ENCODE results near the gene PGC. TPM values are rescaled to one million over a fixed set of nuclear protein-coding genes. Genes with fewer than 3 reads are reported as not detected.

Gene PGC
- polyA plus RNA-seq, 1 of the 3 experiments (the other 2 are of a cell fraction) = not detected

DNA sequence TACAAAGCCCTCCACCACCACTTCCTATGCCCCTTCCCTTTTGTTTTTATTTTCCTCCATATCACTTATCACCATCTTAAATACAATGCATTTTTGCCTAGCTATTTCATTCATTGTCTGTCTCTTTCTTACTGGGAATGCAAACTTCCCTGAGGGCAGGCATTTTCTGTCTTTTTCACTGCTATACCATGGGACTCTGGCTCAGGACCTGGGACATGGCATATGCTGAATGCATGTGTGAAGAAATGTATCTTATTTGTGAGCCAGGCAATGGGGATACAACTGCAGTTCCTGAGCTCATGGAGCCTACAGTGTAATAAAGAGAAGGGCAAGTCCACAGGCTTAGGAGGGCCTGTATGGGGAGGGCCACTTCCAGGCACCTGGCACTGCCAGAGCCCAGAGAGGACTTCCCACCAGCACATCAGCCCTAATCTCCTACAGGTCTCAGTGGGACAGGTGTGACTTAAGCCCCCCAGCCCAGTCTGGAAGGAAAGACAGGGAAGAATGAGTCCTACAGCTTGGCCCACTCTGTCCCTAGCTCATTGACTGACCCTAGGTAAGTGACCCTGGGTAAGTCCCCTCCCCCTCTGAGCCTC is 55.0 kb downstream of the PGC start:
- H3K79me2 ChIP-seq (ENCODE audit: insufficient read depth) = no peaks in the 10 kb centered on the region
- H2AFZ ChIP-seq (ENCODE audit: low read depth) = no peak overlapping the region
- H3K9me2 ChIP-seq = no peaks in the 10 kb centered on the region
- H3K9me3 ChIP-seq = no peaks in the 10 kb centered on the region
- ChIA-PET CTCF (interaction anchor here (0.6 to 19.4 kb wide), 7 partner anchors 7 to 322 kb away, joined by 3 to 504 read pairs (median 5); no protein-coding TSS in a partner anchor), POLR2A (no interaction called here)
- peaks cover 4 to 17% of the 10 kb centered on the region in 2 experiments; a peak in 3 of 4 replicates for H3K4me1 ChIP-seq (ENCODE audit: control insufficient read depth in 1 of 2, insufficient read depth in 2 of 2, low read depth in 1 of 2, low read length in 1 of 2)
- peaks cover 0 to 6% of the 10 kb centered on the region in 2 experiments for H3K36me3 ChIP-seq (replicated peaks in 1 of 2; ENCODE audit: control insufficient read depth in 1 of 2, insufficient read depth in 2 of 2, low read length in 1 of 2)
- H3F3A ChIP-seq (replicated peaks; ENCODE audit: insufficient read depth) = peaks cover 8% of the 10 kb centered on the region
- H3K4me2 ChIP-seq = no peak overlapping the region
- no peak overlapping the region for H3K27ac ChIP-seq (ENCODE audit: low read depth in 2 of 2, low read length in 1 of 2)
- no peak overlapping the region for H3K9ac ChIP-seq
- H3K27me3 ChIP-seq (ENCODE audit: insufficient read depth) = no peaks in the 10 kb centered on the region
- no peak overlapping the region for H3K4me3 ChIP-seq (ENCODE audit: low read depth in 2 of 2, low read length in 1 of 2)
- H4K20me1 ChIP-seq (ENCODE audit: insufficient read depth) = no peaks in the 10 kb centered on the region
- no peak for TF ChIP-seq YY1 (IDR thresholded peaks at IDR 0.05; ENCODE audit: low read depth)
- no peak for TF ChIP-seq FOXM1 (IDR thresholded peaks at IDR 0.05; ENCODE audit: low read depth)
- no peak for TF ChIP-seq TCF12 (IDR thresholded peaks at IDR 0.05)
- TF ChIP-seq, protein P1, sequence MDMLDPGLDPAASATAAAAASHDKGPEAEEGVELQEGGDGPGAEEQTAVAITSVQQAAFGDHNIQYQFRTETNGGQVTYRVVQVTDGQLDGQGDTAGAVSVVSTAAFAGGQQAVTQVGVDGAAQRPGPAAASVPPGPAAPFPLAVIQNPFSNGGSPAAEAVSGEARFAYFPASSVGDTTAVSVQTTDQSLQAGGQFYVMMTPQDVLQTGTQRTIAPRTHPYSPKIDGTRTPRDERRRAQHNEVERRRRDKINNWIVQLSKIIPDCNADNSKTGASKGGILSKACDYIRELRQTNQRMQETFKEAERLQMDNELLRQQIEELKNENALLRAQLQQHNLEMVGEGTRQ (IDR thresholded peaks at IDR 0.05; ENCODE audit: borderline replicate concordance, low read depth, low read length) = no peak
- no peak for DNase-seq

DNA sequence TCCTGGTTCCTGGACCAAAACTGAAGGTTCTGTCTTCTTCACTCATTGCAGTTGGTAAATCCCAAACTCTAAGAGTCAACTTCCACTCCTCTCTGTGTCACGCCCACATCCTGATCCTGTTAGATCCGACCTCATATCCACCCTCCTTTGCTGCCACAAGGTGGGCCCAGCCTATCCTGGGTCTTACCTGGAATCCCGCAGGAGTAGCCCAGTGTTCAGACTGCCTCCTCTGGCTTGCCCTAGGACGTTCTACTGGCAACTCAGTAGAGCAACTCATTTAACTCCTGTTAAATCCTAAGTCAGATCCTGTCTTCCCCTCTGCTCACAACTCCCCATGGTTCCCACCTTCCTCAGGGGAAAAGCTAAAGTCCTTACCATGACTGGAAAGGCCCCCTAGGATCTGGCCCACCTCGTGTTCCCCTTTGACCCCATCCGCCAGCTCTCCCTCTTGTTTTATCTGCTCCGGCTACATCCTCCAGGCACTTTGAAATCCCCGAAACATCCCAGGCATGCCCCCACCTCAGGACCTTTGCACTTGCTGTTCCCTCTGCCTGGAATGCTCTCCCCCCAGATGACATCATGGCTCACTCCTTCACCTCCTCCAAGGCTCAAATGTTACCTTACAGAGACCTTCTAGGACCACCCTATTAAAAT is 55.6 kb downstream of the PGC start:
- Histone ChIP-seq H4K20me1 (ENCODE audit: insufficient read depth) (no peaks in the 10 kb centered on the region), H3K4me3 (ENCODE audit: low read depth in 2 of 2, low read length in 1 of 2) (no peak overlapping the region), H3K36me3 (replicated peaks in 1 of 2; ENCODE audit: control insufficient read depth in 1 of 2, insufficient read depth in 2 of 2, low read length in 1 of 2) (peaks cover 0 to 6% of the 10 kb centered on the region in 2 experiments), H3K9ac (no peak overlapping the region), H2AFZ (ENCODE audit: low read depth) (no peak overlapping the region), H3K27ac (ENCODE audit: low read depth in 2 of 2, low read length in 1 of 2) (no peak overlapping the region), H3K4me2 (no peak overlapping the region), H3K79me2 (ENCODE audit: insufficient read depth) (no peaks in the 10 kb centered on the region), H3K4me1 (ENCODE audit: control insufficient read depth in 1 of 2, insufficient read depth in 2 of 2, low read depth in 1 of 2, low read length in 1 of 2) (peaks cover 4 to 10% of the 10 kb centered on the region in 2 experiments; a peak in 2 of 4 replicates), H3K9me3 (no peaks in the 10 kb centered on the region), H3F3A (replicated peaks; ENCODE audit: insufficient read depth) (peaks cover 2% of the 10 kb centered on the region), H3K9me2 (no peaks in the 10 kb centered on the region), H3K27me3 (ENCODE audit: insufficient read depth) (no peaks in the 10 kb centered on the region)
- CTCF ChIA-PET = interaction anchor here (1.0 to 19.4 kb wide), 6 partner anchors 7 to 322 kb away, joined by 3 to 504 read pairs (median 31); no protein-coding TSS in a partner anchor
- DNase-seq = no peak
- 89% methylated on average over 8 of the region's 8 CpGs for WGBS (ENCODE audit: low lambda C conversion rate)
- POLR2A ChIA-PET = no interaction called here
- TF ChIP-seq, protein P2, sequence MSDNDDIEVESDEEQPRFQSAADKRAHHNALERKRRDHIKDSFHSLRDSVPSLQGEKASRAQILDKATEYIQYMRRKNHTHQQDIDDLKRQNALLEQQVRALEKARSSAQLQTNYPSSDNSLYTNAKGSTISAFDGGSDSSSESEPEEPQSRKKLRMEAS (IDR thresholded peaks at IDR 0.05; ENCODE audit: low read depth) = no peak
- TF ChIP-seq JUND (IDR thresholded peaks at IDR 0.05) (no peak), TAF1 (IDR thresholded peaks at IDR 0.05; ENCODE audit: borderline replicate concordance, low read depth, low read length) (no peak), ELF1 (IDR thresholded peaks at IDR 0.05) (no peak), SMC3 (IDR thresholded peaks at IDR 0.05; ENCODE audit: low read depth, low read length) (no peak), SIN3A (IDR thresholded peaks at IDR 0.05; ENCODE audit: borderline replicate concordance, low read depth, low read length) (no peak), FOXJ3 (CRISPR knock-in tag; IDR thresholded peaks at IDR 0.05) (no peak), FOSL2 (IDR thresholded peaks at IDR 0.05; ENCODE audit: borderline replicate concordance, low read depth) (no peak), POLR2AphosphoS5 (IDR thresholded peaks at IDR 0.05; ENCODE audit: low read depth, low read length) (no peak), MEF2A (IDR thresholded peaks at IDR 0.05; ENCODE audit: borderline replicate concordance, low read depth) (no peak), RCOR1 (IDR thresholded peaks at IDR 0.05; ENCODE audit: low read length) (no peak), RXRA (IDR thresholded peaks at IDR 0.05; ENCODE audit: borderline replicate concordance, low read depth) (no peak)
- TF ChIP-seq, protein P1 (IDR thresholded peaks at IDR 0.05; ENCODE audit: borderline replicate concordance, low read depth, low read length) = no peak
- TF ChIP-seq, protein P3, sequence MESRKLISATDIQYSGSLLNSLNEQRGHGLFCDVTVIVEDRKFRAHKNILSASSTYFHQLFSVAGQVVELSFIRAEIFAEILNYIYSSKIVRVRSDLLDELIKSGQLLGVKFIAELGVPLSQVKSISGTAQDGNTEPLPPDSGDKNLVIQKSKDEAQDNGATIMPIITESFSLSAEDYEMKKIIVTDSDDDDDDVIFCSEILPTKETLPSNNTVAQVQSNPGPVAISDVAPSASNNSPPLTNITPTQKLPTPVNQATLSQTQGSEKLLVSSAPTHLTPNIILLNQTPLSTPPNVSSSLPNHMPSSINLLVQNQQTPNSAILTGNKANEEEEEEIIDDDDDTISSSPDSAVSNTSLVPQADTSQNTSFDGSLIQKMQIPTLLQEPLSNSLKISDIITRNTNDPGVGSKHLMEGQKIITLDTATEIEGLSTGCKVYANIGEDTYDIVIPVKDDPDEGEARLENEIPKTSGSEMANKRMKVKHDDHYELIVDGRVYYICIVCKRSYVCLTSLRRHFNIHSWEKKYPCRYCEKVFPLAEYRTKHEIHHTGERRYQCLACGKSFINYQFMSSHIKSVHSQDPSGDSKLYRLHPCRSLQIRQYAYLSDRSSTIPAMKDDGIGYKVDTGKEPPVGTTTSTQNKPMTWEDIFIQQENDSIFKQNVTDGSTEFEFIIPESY (IDR thresholded peaks at IDR 0.05; ENCODE audit: borderline replicate concordance, low read depth) = no peak
- TF ChIP-seq, protein P4, sequence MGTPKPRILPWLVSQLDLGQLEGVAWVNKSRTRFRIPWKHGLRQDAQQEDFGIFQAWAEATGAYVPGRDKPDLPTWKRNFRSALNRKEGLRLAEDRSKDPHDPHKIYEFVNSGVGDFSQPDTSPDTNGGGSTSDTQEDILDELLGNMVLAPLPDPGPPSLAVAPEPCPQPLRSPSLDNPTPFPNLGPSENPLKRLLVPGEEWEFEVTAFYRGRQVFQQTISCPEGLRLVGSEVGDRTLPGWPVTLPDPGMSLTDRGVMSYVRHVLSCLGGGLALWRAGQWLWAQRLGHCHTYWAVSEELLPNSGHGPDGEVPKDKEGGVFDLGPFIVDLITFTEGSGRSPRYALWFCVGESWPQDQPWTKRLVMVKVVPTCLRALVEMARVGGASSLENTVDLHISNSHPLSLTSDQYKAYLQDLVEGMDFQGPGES (IDR thresholded peaks at IDR 0.05; ENCODE audit: low read depth, low read length) = no peak
- TF ChIP-seq, protein P5, sequence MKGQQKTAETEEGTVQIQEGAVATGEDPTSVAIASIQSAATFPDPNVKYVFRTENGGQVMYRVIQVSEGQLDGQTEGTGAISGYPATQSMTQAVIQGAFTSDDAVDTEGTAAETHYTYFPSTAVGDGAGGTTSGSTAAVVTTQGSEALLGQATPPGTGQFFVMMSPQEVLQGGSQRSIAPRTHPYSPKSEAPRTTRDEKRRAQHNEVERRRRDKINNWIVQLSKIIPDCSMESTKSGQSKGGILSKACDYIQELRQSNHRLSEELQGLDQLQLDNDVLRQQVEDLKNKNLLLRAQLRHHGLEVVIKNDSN (IDR thresholded peaks at IDR 0.05; ENCODE audit: borderline replicate concordance, low read depth) = no peak
- TF ChIP-seq, protein P6, sequence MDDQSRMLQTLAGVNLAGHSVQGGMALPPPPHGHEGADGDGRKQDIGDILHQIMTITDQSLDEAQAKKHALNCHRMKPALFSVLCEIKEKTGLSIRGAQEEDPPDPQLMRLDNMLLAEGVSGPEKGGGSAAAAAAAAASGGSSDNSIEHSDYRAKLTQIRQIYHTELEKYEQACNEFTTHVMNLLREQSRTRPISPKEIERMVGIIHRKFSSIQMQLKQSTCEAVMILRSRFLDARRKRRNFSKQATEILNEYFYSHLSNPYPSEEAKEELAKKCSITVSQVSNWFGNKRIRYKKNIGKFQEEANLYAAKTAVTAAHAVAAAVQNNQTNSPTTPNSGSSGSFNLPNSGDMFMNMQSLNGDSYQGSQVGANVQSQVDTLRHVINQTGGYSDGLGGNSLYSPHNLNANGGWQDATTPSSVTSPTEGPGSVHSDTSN (IDR thresholded peaks at IDR 0.05) = no peak
